K562 (cell line): Measurements from ENCODE around the gene EGFL6. TPM values are rescaled to one million over a fixed set of nuclear protein-coding genes. Genes with fewer than 3 reads are reported as not detected.

Source experiments
- ATAC-seq: fragments of 200-7000 bp; cut with Tn5 transposase; 3 replicates; pipeline ENCODE4 v1.9.1; 2020; ENCODE audit warnings: moderate library complexity
- BruUV-seq: library from RNA; stranded (reverse); fragments of 400-500 nt; replicated peaks from 2 replicates; lab custom pipeline; 2021; lab: Mats Ljungman, UMichigan
- CTCF ChIA-PET: fragments of 300-600 bp; formaldehyde crosslinking; extraction: SDS; loops from one replicate; lab custom pipeline; 2021; ENCODE audit warnings: low intra/inter-chr PET ratio; lab: Yijun Ruan, JAX
- POLR2A ChIA-PET: fragments of 300-600, 350-650 bp; sonication (Branson Sonifier 250); formaldehyde crosslinking; extraction: SDS; loops from one replicate; lab custom pipeline; 2021; ENCODE audit warnings: antibody characterized with exemption, inconsistent platforms; lab: Yijun Ruan, JAX
- DNase-seq, 4 experiments: peaks; one replicate each; pipeline versions ENCODE4 v3.0.0 to v3.0.0-alpha.2; 2011 to 2018; ENCODE audit warnings: low spot score in 3 of 4, mixed read lengths in 3 of 4; ENCODE audit errors: extremely low read depth in 1 of 4
- FAIRE-seq: peaks from 2 replicates; lab custom pipeline; 2011; peaks lifted over from hg19 to GRCh38; lab: Jason Lieb, UNC
- H2AFZ ChIP-seq: 2 replicates; pipeline ENCODE4 v1.6.0; 2011; ENCODE audit warnings: low read depth, low read length, control low read depth, inconsistent platforms
- H3K27ac ChIP-seq: fragments of 200-600 bp; 3 replicates; pipeline ENCODE4 v1.8.0; 2011; ENCODE audit warnings: low read depth, mild to moderate bottlenecking, control low read depth, inconsistent platforms, low read length, moderate library complexity, mixed read lengths; ENCODE audit errors: extremely low read depth
- H3K27me3 ChIP-seq, 2 experiments: fragments of 300-600 bp in 1 of 2; 2 replicates in 1 of 2; 3 replicates in 1 of 2; pipeline versions ENCODE4 v1.6.0 to v1.8.0; 2011; ENCODE audit warnings: inconsistent platforms in 2 of 2, low read length in 2 of 2, mild to moderate bottlenecking in 1 of 2, mixed read lengths in 1 of 2, moderate library complexity in 1 of 2; ENCODE audit not compliant: control insufficient read depth in 2 of 2, insufficient read depth in 2 of 2
- H3K36me3 ChIP-seq: fragments of 300-600 bp; 3 replicates; pipeline ENCODE4 v1.8.0; 2011; ENCODE audit warnings: mild to moderate bottlenecking, low read length, inconsistent platforms; ENCODE audit not compliant: control insufficient read depth, insufficient read depth
- H3K4me1 ChIP-seq, 2 experiments: fragments of 200-600 bp in 1 of 2; replicated peaks in 1 of 2; 2 replicates in 1 of 2; 3 replicates in 1 of 2; pipeline versions ENCODE4 v1.5.1 to v1.8.0; 2011; ENCODE audit warnings: inconsistent platforms in 2 of 2, low read length in 2 of 2, mild to moderate bottlenecking in 1 of 2, mixed read lengths in 1 of 2, moderate library complexity in 1 of 2; ENCODE audit not compliant: control insufficient read depth in 2 of 2, insufficient read depth in 2 of 2
- H3K4me2 ChIP-seq: 2 replicates; pipeline ENCODE4 v1.6.1; 2011; ENCODE audit warnings: low read length, control low read depth, inconsistent platforms, mixed read lengths; ENCODE audit not compliant: insufficient read depth
- H3K4me3 ChIP-seq: fragments of 200-600 bp; sonication (generic), shearing (Covaris generic); 2 replicates; pipeline ENCODE4 v1.5.1; 2016; ENCODE audit warnings: control low read depth, inconsistent platforms
- H3K79me2 ChIP-seq: fragments of 200-600 bp; 3 replicates; pipeline ENCODE4 v1.8.0; 2011; ENCODE audit warnings: low read length, inconsistent platforms; ENCODE audit not compliant: control insufficient read depth, insufficient read depth
- H3K9ac ChIP-seq, 2 experiments: 2 replicates each; pipeline versions ENCODE4 v1.6.0 to v1.6.1; 2011; ENCODE audit warnings: low read depth in 2 of 2, low read length in 2 of 2, control low read depth in 1 of 2, inconsistent platforms in 1 of 2, mild to moderate bottlenecking in 1 of 2, mixed read lengths in 1 of 2; ENCODE audit not compliant: insufficient read depth in 1 of 2
- H3K9me1 ChIP-seq: one replicate; pipeline ENCODE4 v1.6.0; 2011; ENCODE audit warnings: inconsistent platforms, mild to moderate bottlenecking, low read length, moderate library complexity; ENCODE audit not compliant: control insufficient read depth, insufficient read depth
- H3K9me3 ChIP-seq: replicated peaks from 2 replicates; pipeline ENCODE4 v1.5.1; 2011; ENCODE audit warnings: low read depth, low read length, inconsistent platforms; ENCODE audit not compliant: control insufficient read depth, insufficient read depth
- H4K20me1 ChIP-seq: replicated peaks from 2 replicates; pipeline ENCODE4 v1.6.1; 2011; ENCODE audit warnings: low read length, inconsistent platforms, mixed read lengths; ENCODE audit not compliant: control insufficient read depth, insufficient read depth
- ARID1B ChIP-seq: fragments of 450-650 bp; IDR thresholded peaks from 2 replicates; pipeline ENCODE4 v1.6.1; 2016; ENCODE audit warnings: antibody characterized with exemption, mild to moderate bottlenecking, inconsistent platforms
- BRD9 ChIP-seq: fragments of 450-650 bp; IDR thresholded peaks from 2 replicates; pipeline ENCODE4 v1.6.1; 2018; ENCODE audit warnings: low read depth; ENCODE audit not compliant: partially characterized antibody
- CBX1 ChIP-seq: sonication (generic); IDR thresholded peaks from 2 replicates; pipeline ENCODE4 v1.6.1; 2016; ENCODE audit warnings: antibody characterized with exemption, low read depth, mild to moderate bottlenecking
- NFXL1 ChIP-seq: fragments of 450-650 bp; formaldehyde crosslinking; IDR thresholded peaks from 2 replicates; pipeline ENCODE4 v1.4.0; 2021; ENCODE audit warnings: mild to moderate bottlenecking
- SOX6 ChIP-seq: fragments of 450-650 bp; IDR thresholded peaks from 2 replicates; pipeline ENCODE4 v1.6.1; 2014; ENCODE audit warnings: mild to moderate bottlenecking
- SUPT5H ChIP-seq: fragments of 450-650 bp; IDR thresholded peaks from 2 replicates; pipeline ENCODE4 v1.6.1; 2016
- XRCC3 ChIP-seq: fragments of 450-650 bp; IDR thresholded peaks from 2 replicates; pipeline ENCODE4 v1.6.1; 2017; ENCODE audit warnings: mild to moderate bottlenecking, moderate library complexity
- ZBTB33 ChIP-seq: sonication (generic); formaldehyde crosslinking; IDR thresholded peaks from 2 replicates; pipeline ENCODE4 v1.8.1; 2023; ENCODE audit warnings: mild to moderate bottlenecking, missing genetic modification reagents
- ZBTB43 ChIP-seq: sonication (generic); formaldehyde crosslinking; IDR thresholded peaks from 2 replicates; pipeline ENCODE4 v1.8.0; 2023; ENCODE audit warnings: mild to moderate bottlenecking, missing genetic modification reagents
- ZNF274 ChIP-seq: IDR thresholded peaks from 2 replicates; pipeline ENCODE4 v1.6.1; 2011; ENCODE audit warnings: low read depth, mild to moderate bottlenecking, low read length, moderate library complexity, borderline replicate concordance
- WGBS: fragments of 100-300 bp; shearing (Covaris generic); methylation state at CpG from one replicate; pipeline ENCODE4 v1.1.6; 2016; ENCODE audit warnings: low coverage, mixed read lengths; ENCODE audit not compliant: insufficient coverage; ENCODE audit errors: missing lambda C conversion rate; 5-methylcytosine and 5-hydroxymethylcytosine counted together
- in situ Hi-C: fragments of 300-500 bp; cut with MboI; formaldehyde crosslinking; loops from 4 replicates; pipeline ENCODE4 v1.15.0; 2018; ENCODE audit warnings: inconsistent platforms, mixed read lengths
- intact Hi-C: fragments of 100-400 bp; cut with micrococcal nuclease; formaldehyde crosslinking; loops from 2 replicates; pipeline ENCODE4 v1.14.2; 2022
- polyA plus RNA-seq, 8 experiments: library from polyadenylated mRNA; depleted of rRNA in 4 of 8; stranded (reverse) in 5 of 8; unstranded in 3 of 8; fragments of >200 nt; fragmentation: Nextera tagmentation in 2 of 8; fragmentation: Illumina TruSeq in 1 of 8; extraction: Ambion mirVana in 2 of 8; extraction: Trizol in 1 of 8; gene quantifications; 2 replicates each; pipeline versions ENCODE4 v1.2.1 to v1.2.3, GENCODE V29; 2011 to 2014; ENCODE audit warnings: inconsistent platforms in 1 of 8, missing spikeins in 1 of 8
- total RNA-seq, 7 experiments: library from RNA; depleted of rRNA in 6 of 7; stranded (reverse); fragments of >200 nt in 6 of 7; fragmentation: Illumina TruSeq in 2 of 7; extraction: Trizol in 2 of 7; gene quantifications; 2 replicates each; pipeline versions ENCODE4 v1.2.1 to v1.2.3, GENCODE V29; 2011 to 2021; ENCODE audit warnings: low replicate concordance in 1 of 7
- TF ChIP-seq, protein P1 (sequence below): sonication (generic); formaldehyde crosslinking; IDR thresholded peaks from 2 replicates; pipeline ENCODE4 v1.8.0; 2022; ENCODE audit warnings: missing genetic modification reagents, mild to moderate bottlenecking, moderate library complexity, borderline replicate concordance
- TF ChIP-seq, protein P2 (sequence below), 3 experiments: fragments of 200-800 bp in 1 of 3; sonication (Bioruptor generic) in 1 of 3; sonication (generic) in 1 of 3; formaldehyde crosslinking in 1 of 3; IDR thresholded peaks; 2 replicates each; pipeline versions ENCODE4 v1.6.1 to v1.8.0; 2016 to 2022; ENCODE audit warnings: mild to moderate bottlenecking in 2 of 3, missing compliant biosample characterization in 2 of 3, missing genetic modification characterization in 2 of 3, missing genetic modification reagents in 1 of 3
- TF ChIP-seq, protein P3 (sequence below): sonication (generic); formaldehyde crosslinking; IDR thresholded peaks from 2 replicates; pipeline ENCODE4 v1.9.0; 2022; ENCODE audit warnings: mild to moderate bottlenecking, missing genetic modification reagents
- TF ChIP-seq, protein P4 (sequence below): fragments of 250-450 bp; sonication (Bioruptor Pico); IDR thresholded peaks from 2 replicates; pipeline ENCODE4 v1.5.0; 2022; ENCODE audit warnings: mild to moderate bottlenecking

The EGFL6 gene
- total and polyA plus RNA-seq, 9 of the 15 experiments (the other 6 are each of a cell fraction or from before 2014, with no cell fraction given) = 0.01 TPM; not detected in 8

DNA sequence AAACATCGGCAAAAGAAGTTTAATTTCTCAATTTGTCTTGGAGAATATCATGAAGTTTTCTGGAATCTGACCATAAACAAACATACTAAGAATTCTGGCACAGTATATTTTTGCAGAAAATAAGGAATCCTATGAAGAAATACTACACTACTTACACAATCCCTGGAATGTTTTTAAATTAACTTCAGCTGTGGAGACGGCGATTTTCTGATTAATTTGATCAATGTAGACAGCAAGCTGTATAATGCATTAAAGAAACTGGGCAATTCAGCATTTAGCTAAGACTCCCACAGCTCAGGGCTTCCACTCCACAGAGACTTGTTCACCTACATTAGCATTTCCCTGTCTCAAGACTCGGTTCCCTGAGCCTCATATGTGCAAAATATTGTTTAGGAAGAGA lies 12.2 kb downstream of the EGFL6 start:
- no TSS peak for BruUV-seq
- POLR2A ChIA-PET = interaction anchor here (0.5 to 1.0 kb wide), 2 partner anchors 13 to 17 kb away, joined by 3 read pairs; no protein-coding TSS in a partner anchor

More for the DNA sequence above, 12.2 kb downstream of the EGFL6 start:
- no peak for DNase-seq
- CTCF ChIA-PET = no interaction called here
- Histone ChIP-seq H3K4me1 (no peaks in the 10 kb centered on the region), H3K9me3 (no peaks in the 10 kb centered on the region), H3K36me3 (no peaks in the 10 kb centered on the region), H2AFZ (no peak overlapping the region), H3K9me1 (no peaks in the 10 kb centered on the region), H3K79me2 (no peaks in the 10 kb centered on the region), H4K20me1 (no peaks in the 10 kb centered on the region), H3K27me3 (no peaks in the 10 kb centered on the region), H3K27ac (no peak overlapping the region), H3K4me2 (no peak overlapping the region), H3K4me3 (no peak overlapping the region), H3K9ac (no peak overlapping the region)
- 0% methylated on average over 4 of the region's 4 CpGs for WGBS
- TF ChIP-seq XRCC3 = no peak
- TF ChIP-seq ARID1B = no peak
- no peak for TF ChIP-seq ZBTB43 (CRISPR knock-in tag)
- no peak for TF ChIP-seq NFXL1 (CRISPR knock-in tag)
- TF ChIP-seq, protein P1, sequence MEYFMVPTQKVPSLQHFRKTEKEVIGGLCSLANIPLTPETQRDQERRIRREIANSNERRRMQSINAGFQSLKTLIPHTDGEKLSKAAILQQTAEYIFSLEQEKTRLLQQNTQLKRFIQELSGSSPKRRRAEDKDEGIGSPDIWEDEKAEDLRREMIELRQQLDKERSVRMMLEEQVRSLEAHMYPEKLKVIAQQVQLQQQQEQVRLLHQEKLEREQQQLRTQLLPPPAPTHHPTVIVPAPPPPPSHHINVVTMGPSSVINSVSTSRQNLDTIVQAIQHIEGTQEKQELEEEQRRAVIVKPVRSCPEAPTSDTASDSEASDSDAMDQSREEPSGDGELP = no peak
- TF ChIP-seq, protein P2, sequence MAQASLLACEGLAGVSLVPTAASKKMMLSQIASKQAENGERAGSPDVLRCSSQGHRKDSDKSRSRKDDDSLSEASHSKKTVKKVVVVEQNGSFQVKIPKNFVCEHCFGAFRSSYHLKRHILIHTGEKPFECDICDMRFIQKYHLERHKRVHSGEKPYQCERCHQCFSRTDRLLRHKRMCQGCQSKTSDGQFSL (CRISPR knock-in tag; IDR thresholded peaks at IDR 0.05) = no peak
- TF ChIP-seq, protein P2 (tag; IDR thresholded peaks at IDR 0.05) = no peak
- TF ChIP-seq, protein P3, sequence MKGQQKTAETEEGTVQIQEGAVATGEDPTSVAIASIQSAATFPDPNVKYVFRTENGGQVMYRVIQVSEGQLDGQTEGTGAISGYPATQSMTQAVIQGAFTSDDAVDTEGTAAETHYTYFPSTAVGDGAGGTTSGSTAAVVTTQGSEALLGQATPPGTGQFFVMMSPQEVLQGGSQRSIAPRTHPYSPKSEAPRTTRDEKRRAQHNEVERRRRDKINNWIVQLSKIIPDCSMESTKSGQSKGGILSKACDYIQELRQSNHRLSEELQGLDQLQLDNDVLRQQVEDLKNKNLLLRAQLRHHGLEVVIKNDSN (CRISPR knock-in tag) = no peak
- TF ChIP-seq, protein P4, sequence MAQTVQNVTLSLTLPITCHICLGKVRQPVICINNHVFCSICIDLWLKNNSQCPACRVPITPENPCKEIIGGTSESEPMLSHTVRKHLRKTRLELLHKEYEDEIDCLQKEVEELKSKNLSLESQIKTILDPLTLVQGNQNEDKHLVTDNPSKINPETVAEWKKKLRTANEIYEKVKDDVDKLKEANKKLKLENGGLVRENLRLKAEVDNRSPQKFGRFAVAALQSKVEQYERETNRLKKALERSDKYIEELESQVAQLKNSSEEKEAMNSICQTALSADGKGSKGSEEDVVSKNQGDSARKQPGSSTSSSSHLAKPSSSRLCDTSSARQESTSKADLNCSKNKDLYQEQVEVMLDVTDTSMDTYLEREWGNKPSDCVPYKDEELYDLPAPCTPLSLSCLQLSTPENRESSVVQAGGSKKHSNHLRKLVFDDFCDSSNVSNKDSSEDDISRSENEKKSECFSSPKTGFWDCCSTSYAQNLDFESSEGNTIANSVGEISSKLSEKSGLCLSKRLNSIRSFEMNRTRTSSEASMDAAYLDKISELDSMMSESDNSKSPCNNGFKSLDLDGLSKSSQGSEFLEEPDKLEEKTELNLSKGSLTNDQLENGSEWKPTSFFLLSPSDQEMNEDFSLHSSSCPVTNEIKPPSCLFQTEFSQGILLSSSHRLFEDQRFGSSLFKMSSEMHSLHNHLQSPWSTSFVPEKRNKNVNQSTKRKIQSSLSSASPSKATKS (CRISPR knock-in tag) = no peak
- no peak for TF ChIP-seq CBX1
- TF ChIP-seq BRD9 = no peak
- no peak for TF ChIP-seq SUPT5H
- TF ChIP-seq ZBTB33 (CRISPR knock-in tag) = no peak
- TF ChIP-seq ZNF274 = no peak
- no peak for TF ChIP-seq SOX6
- intact Hi-C loops (no loop called here), in situ Hi-C loops (no loop called here)
- FAIRE-seq = no peak
- ATAC-seq = no peak
